ENCODE measurements around the gene CCDC192.
A peak's percentile ranks its signal among the peaks of the same experiment; 100 is the strongest.

The CCDC192 gene

DNA sequence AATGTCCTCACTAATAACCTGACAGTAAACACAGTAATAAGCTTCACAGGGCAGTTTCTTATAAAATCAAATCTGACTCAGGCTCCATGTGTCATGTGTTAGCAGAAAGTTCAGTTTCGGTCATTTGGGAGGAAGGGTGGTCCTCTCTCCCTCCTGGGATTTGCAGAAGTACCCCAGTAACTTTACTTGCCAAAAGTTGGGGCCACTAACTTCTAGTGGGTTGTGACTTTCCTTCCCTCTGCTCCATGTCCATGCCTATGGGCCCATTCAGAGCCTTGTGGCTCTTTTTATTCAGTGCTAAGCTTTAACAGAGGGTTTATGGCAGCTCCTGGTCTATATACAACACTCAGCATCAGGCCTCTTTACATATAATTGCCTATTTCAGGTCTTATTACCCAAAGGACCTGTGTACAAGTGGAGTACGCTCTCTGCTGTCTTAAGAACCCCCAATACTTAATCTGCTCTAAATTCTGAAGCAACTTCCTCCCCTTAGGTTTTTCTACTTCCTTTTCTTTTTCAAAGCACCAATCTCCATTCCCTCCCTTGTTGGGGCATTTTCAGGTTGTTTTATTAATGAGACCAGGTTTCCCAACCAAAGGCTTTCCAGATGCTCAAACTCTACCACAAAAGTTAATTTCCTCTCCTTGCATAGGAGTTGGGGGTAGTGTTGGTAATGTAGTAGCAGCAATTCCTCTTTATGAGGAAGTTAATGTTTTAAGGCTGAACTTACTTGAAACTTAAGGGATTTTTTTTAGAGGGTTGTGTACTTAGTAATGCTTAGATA lies 107.7 kb downstream of the CCDC192 start:
- DNase-seq (ENCODE audit: low spot score): no peak

DNA sequence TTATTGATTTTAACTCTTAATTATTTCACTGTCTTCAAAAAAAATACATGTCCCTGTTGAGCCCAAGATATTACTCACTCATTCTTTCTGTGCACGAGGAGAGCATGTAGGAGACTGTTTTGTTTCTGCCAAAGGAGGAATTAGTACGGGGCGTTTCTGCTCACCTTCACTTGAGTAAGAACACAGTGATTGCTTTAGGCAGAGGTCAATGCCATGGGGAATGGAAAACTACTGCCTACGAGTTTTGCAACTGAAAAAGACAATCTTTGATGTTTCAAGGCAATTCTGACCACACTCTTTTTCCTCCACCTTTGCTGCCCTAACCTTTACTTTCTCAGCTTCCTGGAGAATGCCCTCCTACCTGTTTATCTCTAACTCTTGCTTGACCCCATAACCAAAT lies 109.4 kb downstream of the CCDC192 start:
- DNase-seq (ENCODE audit: low spot score): no peak

DNA sequence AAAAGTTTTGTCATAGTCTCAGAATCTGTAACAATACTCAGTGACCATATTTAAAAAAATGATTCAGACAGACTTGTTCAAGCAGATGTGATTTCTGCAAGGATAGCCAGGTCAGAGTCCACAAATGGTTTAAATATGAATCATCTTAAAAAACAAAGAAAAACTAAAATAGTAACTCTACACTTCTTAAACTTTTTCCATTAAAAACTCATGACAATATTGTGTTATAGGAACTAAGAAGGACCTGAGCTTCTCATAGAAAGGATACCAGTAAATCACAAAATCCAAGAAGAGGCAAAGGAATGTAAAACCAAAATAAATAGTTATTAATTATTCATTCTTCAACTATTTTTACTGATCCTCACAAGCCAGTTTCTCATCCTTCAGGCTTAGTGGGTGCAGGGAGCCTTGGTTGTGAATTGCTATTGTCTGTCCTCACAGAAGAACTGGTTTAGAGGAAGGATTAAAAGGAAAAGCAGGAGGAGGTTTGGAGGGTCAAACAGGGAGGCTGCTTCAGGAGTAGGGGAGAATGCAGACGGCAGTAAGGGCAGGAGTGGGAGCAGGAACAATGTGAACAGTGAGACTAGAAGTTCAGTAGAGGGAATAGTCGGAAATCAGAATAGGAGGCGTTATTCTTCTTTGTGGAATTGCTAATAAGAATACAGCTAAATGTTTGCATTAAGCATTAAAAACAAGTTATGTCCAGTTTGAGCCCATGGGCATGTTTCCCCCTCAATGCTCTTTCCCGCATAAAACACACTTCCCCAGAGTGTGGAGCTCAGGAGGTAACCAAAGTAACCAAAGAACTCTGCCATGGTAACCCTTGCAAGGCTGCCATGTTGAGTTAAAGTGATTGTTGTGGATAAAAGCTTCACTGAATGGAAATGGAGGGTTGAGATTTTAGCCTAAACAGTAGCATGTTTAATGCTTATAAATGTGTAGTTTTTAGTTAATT lies 110.7 kb downstream of the CCDC192 start:
- peak; percentile 40 for DNase-seq (ENCODE audit: low spot score)

DNA sequence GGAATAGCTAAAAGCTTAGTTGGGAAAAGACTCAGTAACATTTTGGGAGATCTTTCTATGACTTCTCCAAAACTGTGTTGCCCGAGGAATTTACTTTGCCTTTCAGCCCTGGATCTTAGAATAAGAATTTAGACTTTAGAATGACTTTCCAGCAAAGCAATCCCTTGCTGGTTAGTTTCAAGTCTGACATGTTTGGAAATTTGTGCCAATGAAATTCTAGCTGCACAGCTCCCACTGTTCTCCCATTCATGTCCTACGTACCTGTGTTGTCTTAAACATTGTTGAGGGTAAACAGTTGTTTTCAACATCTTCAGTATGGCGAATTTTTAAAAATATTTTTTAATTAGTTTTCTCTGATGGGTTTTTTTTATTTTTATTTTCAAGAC lies 111.4 kb downstream of the CCDC192 start:
- DNase-seq (ENCODE audit: low spot score): no peak

DNA sequence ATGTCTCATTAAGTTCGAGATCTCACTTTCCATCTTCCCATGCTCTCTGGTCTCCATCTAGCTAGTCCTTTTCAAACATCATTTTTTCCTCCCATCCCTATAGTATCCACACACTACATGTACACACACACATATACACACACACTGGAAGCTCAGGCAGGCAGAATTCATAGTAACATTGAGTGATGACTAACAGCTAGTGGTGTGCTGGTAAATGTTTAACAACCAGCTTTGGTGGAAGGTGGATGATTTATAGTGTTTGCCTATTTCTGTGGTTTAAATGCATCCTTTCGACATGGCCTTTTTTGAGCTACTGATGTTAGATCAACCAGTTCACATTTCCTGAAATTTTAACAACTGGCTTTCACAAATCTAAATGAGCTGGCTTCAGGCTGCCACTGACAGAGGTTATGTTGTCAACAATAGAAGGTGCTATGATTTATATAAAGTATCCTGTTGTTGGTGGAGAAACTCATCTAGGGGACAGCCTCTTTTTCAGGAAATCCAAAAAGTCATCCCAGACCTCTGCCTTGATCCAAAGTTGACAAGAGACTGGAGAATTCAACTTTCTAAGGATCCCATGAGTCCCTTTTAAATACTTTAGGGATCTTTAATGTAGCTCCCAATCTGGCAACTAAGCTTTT lies 117.8 kb downstream of the CCDC192 start:
- DNase-seq (ENCODE audit: low spot score): no peak

DNA sequence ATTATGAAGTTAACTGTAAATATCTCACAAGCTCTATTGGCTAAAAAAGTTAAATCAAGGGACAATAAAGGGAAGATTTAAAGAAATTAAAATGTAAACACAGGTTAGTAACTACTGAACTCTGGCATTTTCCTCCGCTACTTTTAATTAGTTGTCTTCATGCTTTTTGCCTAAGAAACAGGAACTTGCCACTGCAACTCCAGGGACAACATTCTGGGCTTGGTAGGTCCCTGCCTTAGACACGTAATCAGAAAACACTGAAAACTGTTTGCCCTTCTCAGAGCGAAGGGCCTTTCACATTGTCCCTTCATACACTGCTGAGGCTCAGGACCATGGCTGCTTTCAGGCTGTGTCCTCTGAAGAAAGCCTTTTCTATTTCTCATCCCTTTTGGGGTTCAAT lies 118.7 kb downstream of the CCDC192 start:
- DNase-seq (ENCODE audit: low spot score): no peak

DNA sequence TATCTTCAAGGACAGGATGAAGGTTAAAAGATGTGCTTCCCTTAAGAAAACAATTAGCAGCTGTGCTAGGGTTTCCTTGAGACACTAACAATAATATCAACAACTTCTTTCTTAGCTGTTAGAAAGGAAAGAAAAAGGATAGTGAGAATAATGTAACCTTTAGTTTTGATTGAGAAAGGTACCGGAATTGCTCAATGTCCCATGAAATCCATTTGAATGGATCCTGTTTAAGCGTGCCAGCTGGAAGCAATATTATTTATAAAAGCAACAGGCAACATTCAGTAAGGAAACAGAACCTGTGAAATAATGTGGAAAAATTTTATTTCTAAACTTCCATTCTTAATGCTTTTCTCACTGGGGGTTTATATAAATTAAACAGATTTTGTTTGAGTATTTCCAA lies 120.9 kb downstream of the CCDC192 start:
- DNase-seq (ENCODE audit: low spot score): no peak

DNA sequence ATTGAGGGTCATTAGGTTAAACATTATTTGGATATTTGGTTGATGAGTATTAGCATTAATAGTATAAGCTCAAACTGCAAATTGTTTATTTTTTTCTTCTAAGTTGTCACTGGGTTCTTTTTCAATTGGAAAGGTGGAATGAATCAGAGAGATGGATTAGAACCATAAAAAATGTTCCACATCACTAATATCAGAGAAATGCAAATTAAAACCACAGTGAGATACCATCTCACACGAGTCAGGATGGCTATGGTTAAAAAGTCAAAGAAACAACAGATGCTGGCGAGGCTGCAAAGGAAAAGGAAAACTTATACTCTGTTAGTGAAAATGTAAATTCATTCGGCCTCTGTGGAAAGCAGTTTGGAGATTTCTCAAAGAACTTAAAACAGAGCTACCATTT lies 122.8 kb downstream of the CCDC192 start:
- DNase-seq (ENCODE audit: low spot score): no peak

DNA sequence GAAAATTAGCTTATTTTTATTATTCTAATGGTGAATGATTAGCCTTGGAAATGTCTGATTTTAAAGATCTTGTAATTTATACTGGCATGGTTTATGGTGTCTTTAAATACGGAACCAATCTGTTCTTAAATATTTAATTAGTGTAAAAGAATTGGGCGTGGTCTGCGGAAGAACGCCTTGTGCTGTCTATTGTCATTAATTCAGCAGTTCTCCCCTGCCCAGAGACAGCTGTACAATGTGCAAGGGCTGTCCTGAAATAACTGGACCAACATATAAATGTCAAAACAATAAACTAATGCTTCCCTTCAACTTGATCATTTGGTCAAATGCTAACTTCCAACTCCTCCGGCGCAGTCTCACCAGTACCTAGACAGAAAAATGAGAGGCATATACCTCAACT lies 124.3 kb downstream of the CCDC192 start:
- no peak for DNase-seq (ENCODE audit: low spot score)

DNA sequence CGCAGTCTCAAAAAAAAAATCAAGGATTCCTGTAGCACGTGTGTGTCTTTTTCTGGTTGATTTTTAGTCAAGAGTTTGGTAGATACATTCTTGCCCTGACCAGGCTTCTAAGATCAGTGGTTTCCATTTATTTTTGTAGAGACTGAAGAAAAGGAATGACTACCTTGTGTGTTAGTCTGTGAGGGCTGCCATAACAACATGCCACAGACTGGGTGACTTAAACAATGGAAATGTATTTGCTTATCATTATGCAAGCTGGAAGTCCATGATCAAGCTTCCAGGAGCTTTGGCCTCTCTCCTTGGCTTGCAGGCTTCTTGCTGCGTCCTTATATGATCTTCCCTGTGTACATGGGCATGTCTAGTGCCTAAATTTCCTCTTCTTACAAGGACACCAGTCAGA lies 127.0 kb downstream of the CCDC192 start:
- no peak for DNase-seq (ENCODE audit: low spot score)

DNA sequence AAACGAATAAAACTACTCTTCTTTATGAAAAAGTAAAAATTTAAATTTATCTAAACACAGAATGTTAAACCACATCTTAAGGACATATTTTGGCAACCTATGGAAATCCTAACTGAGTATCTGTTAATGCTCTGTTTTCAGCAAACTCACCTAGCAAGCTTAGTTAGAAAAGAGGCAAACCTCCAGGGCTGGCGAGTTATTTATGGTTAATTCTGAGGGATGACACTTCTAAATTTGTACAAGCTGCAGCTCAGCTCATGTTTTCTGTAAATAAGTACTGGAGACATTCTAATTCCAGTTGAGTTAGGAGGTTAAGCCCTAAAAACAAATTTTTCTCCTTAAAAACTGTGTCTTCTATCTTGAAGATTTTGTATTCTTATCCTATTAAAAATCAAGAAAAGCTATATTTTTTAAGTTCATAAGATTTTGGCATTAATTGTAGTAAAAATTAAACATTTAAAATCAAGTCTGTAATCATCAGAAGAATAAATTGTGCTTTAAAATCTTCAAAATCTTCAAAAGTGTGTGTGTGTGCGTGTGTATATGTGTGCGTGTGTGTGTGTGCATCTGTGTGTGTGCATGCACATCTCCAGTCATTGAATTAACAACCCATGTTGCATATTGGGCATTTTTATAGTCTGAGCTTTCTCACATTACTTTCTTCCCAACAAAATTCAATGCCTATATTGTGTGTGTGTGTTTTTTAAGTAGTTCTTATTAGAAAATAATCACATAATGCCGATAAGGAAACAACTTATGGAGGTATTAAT lies 127.8 kb downstream of the CCDC192 start:
- DNase-seq (ENCODE audit: low spot score): no peak

DNA sequence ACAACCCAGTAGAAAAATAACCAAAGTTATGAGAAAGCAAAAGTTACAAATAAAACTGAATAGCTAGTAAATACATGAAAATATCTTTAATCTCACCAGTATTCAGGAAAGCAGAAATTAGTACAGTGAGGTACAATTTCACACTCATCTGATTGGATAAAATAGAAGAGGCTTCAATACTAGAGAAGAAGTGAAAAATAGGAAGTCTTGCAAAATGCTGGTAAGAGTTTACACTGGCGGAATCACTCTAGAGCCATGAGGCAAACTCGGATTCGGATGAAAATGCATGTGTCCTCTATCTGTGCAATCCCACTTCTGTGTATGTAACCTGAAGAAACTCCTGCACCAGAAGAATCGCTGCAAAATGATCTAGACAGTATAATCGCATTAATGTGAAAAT lies 128.9 kb downstream of the CCDC192 start:
- DNase-seq (ENCODE audit: low spot score): no peak

DNA sequence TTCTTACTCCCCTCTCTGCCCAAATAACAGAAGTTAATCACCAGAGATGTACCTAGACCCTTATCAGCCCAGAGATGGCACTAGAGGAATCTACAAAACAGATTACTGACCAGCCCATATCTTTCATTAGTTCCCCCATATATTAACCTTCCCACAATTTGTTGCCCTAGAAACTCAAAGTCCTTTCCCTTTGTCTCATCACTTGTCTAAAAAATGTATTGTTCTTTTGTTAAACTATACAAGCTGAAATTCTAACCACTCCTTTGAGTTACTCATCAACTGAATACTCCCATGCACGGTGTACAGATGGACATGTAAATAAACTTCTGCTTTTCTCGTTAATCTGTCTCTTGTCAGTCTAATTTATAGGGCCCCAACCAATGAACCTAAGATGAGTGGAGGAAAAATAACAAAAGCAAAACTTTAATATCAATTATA lies 130.9 kb downstream of the CCDC192 start:
- DNase-seq (ENCODE audit: low spot score): no peak

DNA sequence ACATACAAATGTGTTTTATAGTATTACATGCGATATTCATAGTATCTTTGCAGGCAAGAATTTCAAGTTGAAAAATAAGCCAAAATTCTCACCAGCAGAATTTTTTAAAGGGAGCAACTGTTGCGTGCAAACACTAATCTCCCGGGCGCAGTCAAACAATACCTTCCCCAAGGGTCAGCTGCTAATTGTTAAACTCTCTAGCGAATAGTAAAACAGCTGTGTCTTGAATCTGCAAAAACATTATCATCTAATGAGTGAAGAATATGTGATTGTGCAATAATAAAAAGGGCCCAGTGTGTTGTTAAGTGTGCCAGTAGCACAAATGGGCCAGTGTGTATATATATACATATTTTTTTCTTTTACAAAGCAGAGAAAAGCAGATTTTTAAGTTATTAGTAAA lies 131.4 kb downstream of the CCDC192 start:
- DNase-seq (ENCODE audit: low spot score): no peak

DNA sequence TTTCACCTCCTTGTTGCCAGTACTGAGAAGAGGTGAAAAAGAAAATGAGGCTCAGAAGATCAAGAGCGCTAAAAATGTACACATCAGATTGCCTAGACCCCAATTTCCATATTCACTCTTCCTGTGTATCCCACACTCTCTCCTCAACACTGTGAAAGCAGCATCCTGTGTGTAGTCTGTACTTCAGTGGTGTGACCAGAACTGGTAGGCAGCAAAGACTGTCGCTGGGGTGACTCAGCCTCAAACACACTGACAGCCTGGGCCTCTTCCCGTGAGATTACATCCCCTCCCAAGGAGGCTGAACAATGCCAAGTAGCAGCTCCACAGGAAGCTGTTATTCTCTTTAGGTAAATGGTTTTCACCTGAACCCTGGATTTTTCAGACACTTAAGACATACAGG lies 135.5 kb downstream of the CCDC192 start:
- peak; percentile 18 for DNase-seq (ENCODE audit: low spot score)

DNA sequence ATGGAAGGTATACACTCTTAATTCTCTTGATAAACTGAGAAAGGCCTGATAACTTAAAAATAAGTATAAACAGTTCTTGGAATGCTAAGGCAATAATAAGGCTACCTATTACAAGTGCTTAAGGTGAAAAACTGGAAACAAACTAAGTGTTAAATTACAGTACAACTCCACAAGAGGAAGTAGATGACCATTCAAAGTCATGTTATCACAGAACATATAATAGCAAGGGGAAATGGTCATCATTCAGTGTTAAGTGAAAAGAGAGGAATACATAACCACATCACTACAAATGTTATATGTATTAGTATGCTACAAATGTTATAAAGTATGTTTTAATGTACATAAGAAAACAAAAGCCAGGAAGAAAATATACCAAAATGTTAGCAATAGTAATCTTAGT lies 135.9 kb downstream of the CCDC192 start:
- DNase-seq (ENCODE audit: low spot score): no peak

DNA sequence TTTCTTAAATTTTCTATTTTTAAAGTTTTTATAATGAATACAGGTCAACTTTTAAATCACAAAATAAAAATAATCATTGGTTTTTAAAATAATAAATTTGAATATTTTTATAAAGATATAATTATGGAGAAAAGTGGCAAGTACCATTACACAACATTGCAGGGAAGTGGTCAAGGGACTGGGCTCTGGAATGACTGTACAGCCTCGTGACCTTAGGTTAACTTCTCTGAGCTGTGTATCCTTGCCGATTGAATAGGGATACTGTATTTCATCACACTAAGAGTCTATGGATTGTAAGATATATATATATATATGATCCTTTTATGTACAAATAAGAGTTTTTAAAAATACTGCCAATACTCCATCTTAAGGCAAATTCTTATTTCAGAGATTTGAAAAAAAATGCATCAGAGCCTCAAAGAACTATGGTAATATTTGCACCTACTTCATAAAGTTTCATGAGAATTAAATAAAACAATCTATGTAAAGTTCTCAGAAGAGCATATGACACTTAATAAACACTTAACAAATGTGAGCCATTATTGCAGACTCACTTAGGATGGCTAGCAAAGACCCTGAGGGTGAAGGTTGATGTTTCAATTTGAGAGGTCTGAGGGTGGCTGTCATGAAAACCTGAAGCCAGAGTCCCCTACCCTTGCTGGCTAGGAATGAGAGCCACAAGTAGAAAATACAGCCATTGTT lies 136.5 kb downstream of the CCDC192 start:
- no peak for DNase-seq (ENCODE audit: low spot score)

DNA sequence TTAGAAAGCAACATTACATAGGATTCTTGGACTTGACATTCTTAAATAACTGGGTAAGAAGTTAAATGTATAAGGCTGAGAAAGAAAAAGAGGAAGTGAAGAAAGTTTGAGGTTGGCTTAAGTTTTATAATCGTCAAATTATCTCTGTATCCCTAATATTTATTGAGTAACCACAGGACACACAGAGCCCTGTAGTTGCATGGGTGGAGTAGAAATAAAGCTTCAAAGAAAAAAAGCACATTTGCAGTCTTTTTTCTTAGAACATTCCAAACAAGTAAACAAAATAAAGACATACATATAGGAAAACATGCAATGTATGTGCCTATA lies 137.0 kb downstream of the CCDC192 start:
- no peak for DNase-seq (ENCODE audit: low spot score)

DNA sequence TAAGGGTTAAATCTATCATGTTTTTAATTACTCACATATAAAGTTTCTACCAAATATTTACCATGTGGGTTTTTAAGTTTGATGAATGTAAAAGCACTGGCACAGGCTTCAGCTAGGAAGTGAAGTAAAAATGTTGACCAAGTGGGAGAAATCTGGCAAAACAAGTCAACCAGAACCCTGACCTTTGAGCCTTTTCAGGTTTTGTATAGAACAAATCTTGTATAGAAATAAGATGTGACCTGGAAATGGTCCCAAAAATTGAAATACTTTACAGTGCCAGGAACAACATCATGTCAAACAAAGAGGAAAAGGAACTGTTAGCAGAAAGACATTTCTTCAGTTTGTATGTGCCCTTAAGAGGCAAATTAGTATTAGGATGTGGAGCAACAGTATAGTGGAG lies 137.6 kb downstream of the CCDC192 start:
- DNase-seq (ENCODE audit: low spot score): no peak

DNA sequence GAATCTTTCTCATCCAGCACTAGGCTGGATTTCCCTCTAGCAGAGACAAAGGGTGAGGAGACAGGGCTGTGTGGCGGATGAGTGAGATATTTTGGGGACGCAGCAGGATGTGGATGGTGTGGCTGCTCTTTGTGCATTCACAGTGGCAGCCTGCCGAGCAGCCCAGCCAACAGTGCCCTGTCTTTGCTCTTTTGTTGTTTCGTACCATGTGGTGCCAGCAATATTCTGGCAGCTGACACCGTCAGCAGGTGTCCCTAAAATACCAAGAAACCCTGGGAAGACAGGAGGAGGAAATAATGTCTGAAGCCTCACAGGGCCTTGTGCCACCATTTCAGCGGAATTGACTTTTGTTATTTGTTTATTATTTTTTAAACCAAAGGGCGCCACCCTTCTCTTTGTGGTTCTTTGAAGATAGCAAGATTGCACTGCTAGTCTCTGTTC lies 141.4 kb downstream of the CCDC192 start:
- DNase-seq (ENCODE audit: low spot score): no peak

DNA sequence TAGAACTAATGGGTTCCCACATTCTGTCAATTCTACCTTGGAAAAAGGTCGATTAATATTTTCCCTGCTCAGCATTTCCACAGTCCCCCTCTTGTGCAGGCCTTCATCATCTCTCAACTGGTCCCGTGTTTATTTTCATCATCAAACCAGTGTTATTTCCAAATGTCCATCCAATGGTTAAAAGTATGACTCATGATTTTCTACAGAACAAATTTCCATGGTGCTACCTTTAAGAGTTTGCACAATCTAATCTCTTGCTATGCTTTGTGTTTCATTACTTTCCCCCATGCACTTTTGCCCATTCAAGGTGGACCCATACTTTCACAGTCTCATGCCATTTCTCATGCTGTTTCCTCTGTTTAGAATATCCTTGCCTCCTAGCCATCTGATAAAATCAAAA lies 143.7 kb downstream of the CCDC192 start:
- DNase-seq (ENCODE audit: low spot score): no peak

All from hepatic stellate cell (primary cell).